Measurements from ENCODE around the gene UBE2I. TPM values are rescaled to one million over a fixed set of nuclear protein-coding genes. Genes with fewer than 3 reads are reported as not detected.
A peak's percentile ranks its signal among the peaks of the same experiment; 100 is the strongest.

The UBE2I gene
- total RNA-seq, 1 experiment from 2014 or later: 271 TPM

GRCh38 chr16:1343428-1344242, 34.2 kb downstream of the UBE2I start:
- POLR2A ChIA-PET (ENCODE audit: unreplicated experiment): interaction anchor here (0.6 to 1.0 kb wide), 5 partner anchors 12 to 684 kb away, joined by 3 to 8 read pairs (median 4); no protein-coding TSS in a partner anchor
- Histone ChIP-seq H3K9me2 (ENCODE audit: insufficient read depth) (no peaks in the 10 kb centered on the region), H3F3A (ENCODE audit: insufficient read depth, low read depth) (0 out of 2 replicates have a peak, but pooled peaks cover 4% of the 10 kb centered on the region), H3K9me3 (ENCODE audit: insufficient read depth, low read depth) (no peaks in the 10 kb centered on the region), H3K4me1 (replicated peaks; ENCODE audit: insufficient read depth) (0 out of 2 replicates have a peak, but pooled peaks cover 5% of the 10 kb centered on the region), H3K79me2 (ENCODE audit: low read depth) (no peaks in the 10 kb centered on the region), H3K27me3 (ENCODE audit: insufficient read depth, low read depth) (no peaks in the 10 kb centered on the region), H3K4me2 (peak overlapping the region; percentile 62), H2AFZ (no peak overlapping the region), H3K27ac (no peak overlapping the region), H3K4me3 (no peak overlapping the region), H3K36me3 (ENCODE audit: low read depth) (no peaks in the 10 kb centered on the region), H4K20me1 (ENCODE audit: insufficient read depth) (no peaks in the 10 kb centered on the region)
- CTCF ChIA-PET: interaction anchor here (0.6 to 1.0 kb wide), 2 partner anchors 42 to 287 kb away, joined by 3 to 5 read pairs; no protein-coding TSS in a partner anchor
- BruUV-seq (replicated peaks): no TSS peak
- no peak for DNase-seq
- intact Hi-C loops (cut with micrococcal nuclease; ENCODE audit: unreplicated experiment): no loop called here
- no peak for TF ChIP-seq CTCF (conservative IDR thresholded peaks at IDR 0.05)
- no peak for TF ChIP-seq EZH2 (IDR thresholded peaks at IDR 0.05; ENCODE audit: low read depth)

GRCh38 chr16:1344499-1344898, 35.1 kb downstream of the UBE2I start:
- Histone ChIP-seq H3K9me2 (ENCODE audit: insufficient read depth) (no peaks in the 10 kb centered on the region), H3K9me3 (ENCODE audit: insufficient read depth, low read depth) (no peaks in the 10 kb centered on the region), H3K27ac (no peak overlapping the region), H3K36me3 (ENCODE audit: low read depth) (no peaks in the 10 kb centered on the region), H3K27me3 (ENCODE audit: insufficient read depth, low read depth) (no peaks in the 10 kb centered on the region), H4K20me1 (ENCODE audit: insufficient read depth) (no peaks in the 10 kb centered on the region), H2AFZ (no peak overlapping the region), H3K79me2 (ENCODE audit: low read depth) (no peaks in the 10 kb centered on the region), H3K4me2 (no peak overlapping the region), H3K4me1 (replicated peaks; ENCODE audit: insufficient read depth) (0 out of 2 replicates have a peak, but pooled peaks cover 5% of the 10 kb centered on the region), H3F3A (ENCODE audit: insufficient read depth, low read depth) (0 out of 2 replicates have a peak, but pooled peaks cover 4% of the 10 kb centered on the region), H3K4me3 (no peak overlapping the region)
- CTCF ChIA-PET: no interaction called here
- intact Hi-C loops (cut with micrococcal nuclease; ENCODE audit: unreplicated experiment): no loop called here
- no TSS peak for BruUV-seq (replicated peaks)
- no peak for TF ChIP-seq EZH2 (IDR thresholded peaks at IDR 0.05; ENCODE audit: low read depth)
- no peak for TF ChIP-seq CTCF (conservative IDR thresholded peaks at IDR 0.05)
- POLR2A ChIA-PET (ENCODE audit: unreplicated experiment): interaction anchor here (0.6 kb wide), 1 partner anchor 13 kb away, joined by 3 read pairs; no protein-coding TSS in a partner anchor
- DNase-seq: no peak

GRCh38 chr16:1345087-1345486, 35.7 kb downstream of the UBE2I start:
- Histone ChIP-seq H4K20me1 (ENCODE audit: insufficient read depth) (no peaks in the 10 kb centered on the region), H3K36me3 (ENCODE audit: low read depth) (no peaks in the 10 kb centered on the region), H3K9me3 (ENCODE audit: insufficient read depth, low read depth) (no peaks in the 10 kb centered on the region), H3K9me2 (ENCODE audit: insufficient read depth) (no peaks in the 10 kb centered on the region), H3K27me3 (ENCODE audit: insufficient read depth, low read depth) (no peaks in the 10 kb centered on the region), H3K4me2 (no peak overlapping the region), H3F3A (ENCODE audit: insufficient read depth, low read depth) (0 out of 2 replicates have a peak, but pooled peaks cover 4% of the 10 kb centered on the region), H3K79me2 (ENCODE audit: low read depth) (peaks cover under 1% of the 10 kb centered on the region; the same call in 1 of the 2 replicates), H3K4me3 (no peak overlapping the region), H3K4me1 (replicated peaks; ENCODE audit: insufficient read depth) (0 out of 2 replicates have a peak, but pooled peaks cover 5% of the 10 kb centered on the region), H3K27ac (no peak overlapping the region), H2AFZ (no peak overlapping the region)
- TF ChIP-seq CTCF (conservative IDR thresholded peaks at IDR 0.05) (no peak), EZH2 (IDR thresholded peaks at IDR 0.05; ENCODE audit: low read depth) (no peak)
- no TSS peak for BruUV-seq (replicated peaks)
- intact Hi-C loops (cut with micrococcal nuclease; ENCODE audit: unreplicated experiment): no loop called here
- ChIA-PET CTCF (no interaction called here), POLR2A (ENCODE audit: unreplicated experiment) (interaction anchor here (0.6 kb wide), 1 partner anchor 68 kb away, joined by 4 read pairs; no protein-coding TSS in a partner anchor)
- DNase-seq: no peak
